NT2/D1 (cell line): ENCODE data around the gene LOXL1.

Source experiments
- SUZ12 ChIP-seq: IDR thresholded peaks from 2 replicates; pipeline ENCODE4 v1.6.1; 2011; ENCODE audit not compliant: insufficient read length, insufficient read depth; ENCODE audit errors: extremely low read depth
- ZNF274 ChIP-seq: IDR thresholded peaks from 2 replicates; pipeline ENCODE4 v1.6.1; 2011; ENCODE audit warnings: mild to moderate bottlenecking, low read depth, low read length

DNA sequence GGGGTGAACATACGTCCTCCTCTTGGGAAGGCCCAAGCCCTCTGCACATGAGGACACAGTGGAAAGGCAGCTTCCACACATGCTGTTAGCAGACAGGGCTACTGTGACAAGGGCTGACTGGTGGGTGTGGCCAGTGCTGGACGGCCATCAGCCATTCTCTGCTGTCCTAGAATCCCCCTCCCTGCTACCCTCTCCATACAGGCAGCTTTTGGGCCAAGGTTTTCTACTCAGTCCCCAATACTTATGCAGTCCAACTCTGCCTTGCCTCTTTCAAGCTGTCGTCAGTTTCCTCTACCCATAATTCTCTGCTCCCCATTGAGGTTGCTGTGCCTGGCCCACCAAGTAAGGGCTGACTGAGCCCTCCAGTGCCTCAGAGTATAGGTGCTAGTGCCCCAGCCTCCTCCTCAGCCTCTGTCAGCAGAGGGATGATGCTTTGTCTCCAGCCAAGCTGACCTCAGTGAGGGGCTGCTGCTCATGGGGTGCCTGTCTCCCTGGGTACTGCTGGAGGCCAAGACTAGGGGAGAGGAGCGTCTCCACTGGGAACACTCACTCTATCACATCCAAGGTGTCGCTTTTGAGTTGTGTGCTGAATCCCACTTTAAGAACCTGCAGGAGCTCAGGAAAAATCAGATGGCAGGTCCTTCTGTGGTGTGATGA, 2.8 kb downstream of the LOXL1 start:
- no peak for TF ChIP-seq SUZ12
- TF ChIP-seq ZNF274 = no peak
